Endothelial cell of umbilical vein (primary cell): ENCODE results near the gene ADGRG2. TPM values are rescaled to one million over a fixed set of nuclear protein-coding genes. Genes with fewer than 3 reads are reported as not detected.

Source experiments
- BruUV-seq: library from RNA; stranded (reverse); fragments of 400-500 nt; replicated peaks from 2 replicates; lab custom pipeline; 2021; lab: Mats Ljungman, UMichigan
- CTCF ChIA-PET: fragments of 300-600, 350-600 bp; sonication (Branson Sonifier 250); formaldehyde crosslinking; loops from one replicate; lab custom pipeline; 2021; ENCODE audit warnings: antibody characterized with exemption, inconsistent platforms; lab: Charles Lee
- POLR2A ChIA-PET: fragments of 300-600, 350-600 bp; sonication (Branson Sonifier 250); formaldehyde crosslinking; loops from one replicate; lab custom pipeline; 2021; ENCODE audit warnings: antibody characterized with exemption, inconsistent platforms; lab: Charles Lee
- DNase-seq: peaks from one replicate; pipeline ENCODE4 v3.0.0-alpha.2; 2011; ENCODE audit warnings: low read depth, low spot score
- FAIRE-seq: peaks from 2 replicates; lab custom pipeline; 2011; peaks lifted over from hg19 to GRCh38; lab: Jason Lieb, UNC
- H2AFZ ChIP-seq: 2 replicates; pipeline ENCODE4 v1.6.0; 2012; ENCODE audit warnings: low read depth, low read length, control low read depth, inconsistent platforms
- H3K27ac ChIP-seq: 2 replicates; pipeline ENCODE4 v1.5.1; 2011; ENCODE audit warnings: low read depth, mild to moderate bottlenecking, control low read depth, low read length, moderate library complexity; ENCODE audit not compliant: insufficient read depth
- H3K27me3 ChIP-seq, 2 experiments: 2 replicates each; pipeline versions ENCODE4 v1.6.0 to v1.6.1; 2011; ENCODE audit warnings: low read length in 2 of 2, mixed read lengths in 1 of 2; ENCODE audit not compliant: control insufficient read depth in 2 of 2, insufficient read depth in 2 of 2
- H3K36me3 ChIP-seq, 2 experiments: 2 replicates in 1 of 2; 3 replicates in 1 of 2; pipeline ENCODE4 v1.5.1; 2011; ENCODE audit warnings: low read length in 2 of 2, mild to moderate bottlenecking in 1 of 2, moderate library complexity in 1 of 2; ENCODE audit not compliant: control insufficient read depth in 2 of 2, insufficient read depth in 2 of 2; ENCODE audit errors: extremely low read depth in 1 of 2
- H3K4me1 ChIP-seq: 3 replicates; pipeline ENCODE4 v1.5.1; 2011; ENCODE audit warnings: mild to moderate bottlenecking, low read length; ENCODE audit not compliant: control insufficient read depth, insufficient read depth; ENCODE audit errors: extremely low read depth
- H3K4me2 ChIP-seq: 2 replicates; pipeline ENCODE4 v1.6.1; 2011; ENCODE audit warnings: low read length, control low read depth, mixed read lengths; ENCODE audit not compliant: insufficient read depth
- H3K4me3 ChIP-seq, 3 experiments: fragments of 200-600 bp in 1 of 3; sonication (generic), shearing (Covaris generic) in 1 of 3; replicated peaks in 1 of 3; 2 replicates each; pipeline ENCODE4 v1.5.1; 2011 to 2016; ENCODE audit warnings: control low read depth in 3 of 3, low read length in 3 of 3, mild to moderate bottlenecking in 2 of 3, inconsistent platforms in 1 of 3, low read depth in 1 of 3, moderate library complexity in 1 of 3; ENCODE audit not compliant: insufficient read depth in 1 of 3
- H3K79me2 ChIP-seq: 2 replicates; pipeline ENCODE4 v1.6.0; 2012; ENCODE audit warnings: low read length, inconsistent platforms; ENCODE audit not compliant: control insufficient read depth, insufficient read depth
- H3K9ac ChIP-seq: replicated peaks from 2 replicates; pipeline ENCODE3; 2011; ENCODE audit warnings: low read length, control low read depth; ENCODE audit not compliant: insufficient read depth; ENCODE audit errors: extremely low read depth
- H3K9me1 ChIP-seq: replicated peaks from 3 replicates; pipeline ENCODE4 v1.6.0; 2011; ENCODE audit warnings: mild to moderate bottlenecking, low read length; ENCODE audit not compliant: control insufficient read depth, insufficient read depth; ENCODE audit errors: extremely low read depth
- H3K9me3 ChIP-seq: replicated peaks from 2 replicates; pipeline ENCODE4 v1.5.1; 2012; ENCODE audit warnings: low read length, inconsistent platforms; ENCODE audit not compliant: control insufficient read depth, insufficient read depth
- H4K20me1 ChIP-seq: replicated peaks from 2 replicates; pipeline ENCODE3; 2011; ENCODE audit warnings: mild to moderate bottlenecking, low read length; ENCODE audit not compliant: control insufficient read depth, insufficient read depth; ENCODE audit errors: extremely low read depth
- CTCF ChIP-seq, 2 donors: IDR thresholded peaks; 1 replicate in 1 of 2; 2 replicates in 1 of 2; pipeline ENCODE4 v1.5.1; 2011; ENCODE audit warnings: low read length in 2 of 2, mild to moderate bottlenecking in 2 of 2, moderate library complexity in 2 of 2, control low read depth in 1 of 2, inconsistent platforms in 1 of 2, low read depth in 1 of 2; ENCODE audit not compliant: insufficient read depth in 1 of 2; ENCODE audit errors: extremely low read depth in 1 of 2
- EZH2 ChIP-seq: IDR thresholded peaks from 2 replicates; pipeline ENCODE4 v1.6.1; 2012; ENCODE audit warnings: borderline replicate concordance, low read depth, mild to moderate bottlenecking, moderate library complexity, low read length, inconsistent platforms; ENCODE audit not compliant: severe bottlenecking
- FOS ChIP-seq: IDR thresholded peaks from 2 replicates; pipeline ENCODE4 v1.6.1; 2011; ENCODE audit warnings: mild to moderate bottlenecking, low read length, moderate library complexity, borderline replicate concordance; ENCODE audit not compliant: insufficient read depth
- GATA2 ChIP-seq: IDR thresholded peaks from 2 replicates; pipeline ENCODE4 v1.7.0; 2011; ENCODE audit warnings: low read depth, mild to moderate bottlenecking, moderate library complexity, mixed read lengths, low read length; ENCODE audit not compliant: insufficient read length, insufficient read depth
- JUN ChIP-seq: IDR thresholded peaks from 2 replicates; pipeline ENCODE4 v1.6.1; 2011; ENCODE audit warnings: borderline replicate concordance, low read depth; ENCODE audit not compliant: insufficient read length, insufficient read depth
- MAX ChIP-seq: IDR thresholded peaks from 2 replicates; pipeline ENCODE4 v1.6.1; 2011; ENCODE audit not compliant: insufficient read depth, insufficient read length
- MYC ChIP-seq: IDR thresholded peaks from one replicate; pipeline ENCODE4 v1.6.1; 2011; ENCODE audit warnings: mild to moderate bottlenecking, low read depth, low read length
- POLR2A ChIP-seq: IDR thresholded peaks from 2 replicates; pipeline ENCODE4 v1.6.1; 2012; ENCODE audit warnings: low read depth, mild to moderate bottlenecking, control low read depth, low read length
- POLR2AphosphoS5 ChIP-seq: IDR thresholded peaks from 2 replicates; pipeline ENCODE4 v1.6.1; 2012; ENCODE audit warnings: low read depth, mild to moderate bottlenecking, control low read depth, low read length, moderate library complexity; ENCODE audit not compliant: insufficient read depth
- dilution Hi-C: fragments of 300-500 bp; cut with MboI; formaldehyde crosslinking; loops from one replicate; pipeline ENCODE4 v1.15.0; 2019; ENCODE audit warnings: low sequenced_read_pairs; ENCODE audit not compliant: extremely low pct_ligation_motif_present
- intact Hi-C: fragments of 100-400 bp; cut with micrococcal nuclease; formaldehyde crosslinking; loops from one replicate; pipeline ENCODE4 v1.10.0; 2022
- polyA plus RNA-seq, 4 experiments: library from polyadenylated mRNA; depleted of rRNA in 3 of 4; stranded (reverse) in 3 of 4; unstranded in 1 of 4; fragments of >200 nt; gene quantifications; 2 replicates each; pipeline versions ENCODE4 v1.2.1 to v1.2.3, GENCODE V29; 2011 to 2012; ENCODE audit warnings: missing spikeins in 1 of 4
- total RNA-seq: library from RNA; stranded (reverse); gene quantifications from 2 replicates; pipeline ENCODE4 v1.2.3, GENCODE V29; 2021

Gene ADGRG2
- total and polyA plus RNA-seq, 2 donors (not counting 3 experiments of a cell fraction or from before 2014, with no cell fraction given), result not detected

GRCh38 chrX:19034025-19034424 is 88.2 kb downstream of the ADGRG2 start:
- intact Hi-C loops (no loop called here), dilution Hi-C loops (no loop called here)
- no peak for TF ChIP-seq POLR2A
- TF ChIP-seq MYC, result no peak
- TF ChIP-seq POLR2AphosphoS5, result no peak
- TF ChIP-seq JUN, result no peak
- TF ChIP-seq MAX, result no peak
- no peak for TF ChIP-seq CTCF (IDR thresholded peaks at IDR 0.05; ENCODE audit: extremely low read depth in 1 of 2, insufficient read depth in 1 of 2, low read depth in 1 of 2, low read length in 2 of 2)
- no peak for TF ChIP-seq FOS
- no peak overlapping the region for H3K9ac ChIP-seq
- H3K4me3 ChIP-seq, result no peak overlapping the region
- ChIA-PET CTCF (no interaction called here), POLR2A (no interaction called here)
- no peaks in the 10 kb centered on the region for H3K36me3 ChIP-seq
- no TSS peak for BruUV-seq
- H4K20me1 ChIP-seq, result no peaks in the 10 kb centered on the region
- H3K4me1 ChIP-seq, result no peaks in the 10 kb centered on the region
- no peaks in the 10 kb centered on the region for H3K9me3 ChIP-seq
- H3K27ac ChIP-seq, result no peak overlapping the region
- H3K79me2 ChIP-seq, result no peaks in the 10 kb centered on the region
- FAIRE-seq (no peak), DNase-seq (no peak)
- H3K4me2 ChIP-seq, result no peak overlapping the region
- no peak overlapping the region for H2AFZ ChIP-seq
- no peaks in the 10 kb centered on the region for H3K9me1 ChIP-seq
- H3K27me3 ChIP-seq, result no peaks in the 10 kb centered on the region

GRCh38 chrX:19030805-19031204 is 91.5 kb downstream of the ADGRG2 start:
- Histone ChIP-seq H3K4me3 (no peak overlapping the region), H2AFZ (no peak overlapping the region), H3K27me3 (no peaks in the 10 kb centered on the region), H3K27ac (no peak overlapping the region), H3K36me3 (no peaks in the 10 kb centered on the region), H4K20me1 (no peaks in the 10 kb centered on the region), H3K9me3 (no peaks in the 10 kb centered on the region), H3K4me2 (no peak overlapping the region), H3K4me1 (no peaks in the 10 kb centered on the region), H3K9ac (no peak overlapping the region), H3K9me1 (no peaks in the 10 kb centered on the region), H3K79me2 (no peaks in the 10 kb centered on the region)
- DNase-seq (no peak), FAIRE-seq (no peak)
- intact Hi-C loops, result no loop called here
- TF ChIP-seq CTCF (IDR thresholded peaks at IDR 0.05; ENCODE audit: extremely low read depth in 1 of 2, insufficient read depth in 1 of 2, low read depth in 1 of 2, low read length in 2 of 2), result no peak
- no peak for TF ChIP-seq EZH2
- no peak for TF ChIP-seq FOS
- no peak for TF ChIP-seq MYC
- TF ChIP-seq POLR2A, result no peak
- no peak for TF ChIP-seq GATA2
- TF ChIP-seq MAX, result no peak
- no peak for TF ChIP-seq POLR2AphosphoS5
- no peak for TF ChIP-seq JUN
- dilution Hi-C loops, result no loop called here
- ChIA-PET POLR2A (no interaction called here), CTCF (interaction anchor here (1.4 kb wide), 1 partner anchor 9 kb away, joined by 3 read pairs; no protein-coding TSS in a partner anchor)
- BruUV-seq, result no TSS peak
